HEK293 (cell line): ENCODE results near the gene FAM120A.

Experiments
- MZF1 ChIP-seq: fragments of 450-650 bp; formaldehyde crosslinking; IDR thresholded peaks from 2 replicates; pipeline ENCODE4 v1.5.1; 2017; ENCODE audit warnings: missing biosample characterization, missing genetic modification characterization, borderline replicate concordance
- ZNF114 ChIP-seq: fragments of 450-650 bp; formaldehyde crosslinking; IDR thresholded peaks from 2 replicates; pipeline ENCODE4 v1.5.0; 2017; ENCODE audit warnings: missing biosample characterization, missing genetic modification characterization
- ZNF146 ChIP-seq: fragments of 450-650 bp; formaldehyde crosslinking; IDR thresholded peaks from 2 replicates; pipeline ENCODE4 v1.5.1; 2016; ENCODE audit warnings: missing biosample characterization, missing genetic modification characterization
- ZNF214 ChIP-seq: fragments of 450-650 bp; formaldehyde crosslinking; IDR thresholded peaks from 2 replicates; pipeline ENCODE4 v1.5.1; 2017; ENCODE audit warnings: missing biosample characterization, mild to moderate bottlenecking, missing genetic modification characterization, borderline replicate concordance
- ZNF362 ChIP-seq: fragments of 450-650 bp; formaldehyde crosslinking; IDR thresholded peaks from 2 replicates; pipeline ENCODE4 v1.5.1; 2016; ENCODE audit warnings: missing biosample characterization, missing genetic modification characterization
- ZNF391 ChIP-seq: fragments of 450-650 bp; formaldehyde crosslinking; IDR thresholded peaks from 2 replicates; pipeline ENCODE4 v1.5.1; 2016; ENCODE audit warnings: low read depth, missing biosample characterization, missing genetic modification characterization, borderline replicate concordance
- ZNF510 ChIP-seq: fragments of 450-650 bp; formaldehyde crosslinking; IDR thresholded peaks from 2 replicates; pipeline ENCODE4 v1.5.1; 2018; ENCODE audit warnings: mild to moderate bottlenecking, missing genetic modification characterization, missing biosample characterization; ENCODE audit not compliant: insufficient replicate concordance
- ZNF621 ChIP-seq: fragments of 450-650 bp; formaldehyde crosslinking; IDR thresholded peaks from 2 replicates; pipeline ENCODE4 v1.5.1; 2017; ENCODE audit warnings: missing biosample characterization, missing genetic modification characterization
- ZNF707 ChIP-seq: fragments of 450-650 bp; formaldehyde crosslinking; IDR thresholded peaks from 2 replicates; pipeline ENCODE4 v1.5.1; 2016; ENCODE audit warnings: missing biosample characterization, missing genetic modification characterization
- ZNF777 ChIP-seq: fragments of 450-650 bp; formaldehyde crosslinking; IDR thresholded peaks from 2 replicates; pipeline ENCODE4 v1.5.1; 2017; ENCODE audit warnings: missing biosample characterization, missing genetic modification characterization, borderline replicate concordance

DNA sequence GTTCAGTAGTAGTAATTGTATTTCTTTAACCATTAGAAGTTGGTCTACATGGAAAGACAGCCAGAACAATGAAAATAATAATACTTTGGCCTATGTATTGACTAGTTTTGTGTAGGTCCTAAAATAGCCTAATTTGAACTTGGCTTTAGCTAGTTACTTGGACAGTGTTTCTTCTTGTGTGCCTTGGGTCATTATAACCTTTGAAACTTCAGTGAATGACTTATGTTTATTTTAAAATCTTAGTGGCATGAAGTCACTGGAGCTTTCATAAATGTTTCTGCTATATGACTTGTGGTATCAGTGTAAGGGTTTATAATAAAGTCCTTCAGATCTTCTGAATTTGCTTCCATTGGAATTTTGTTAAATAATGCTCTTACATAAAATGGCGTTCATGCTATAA is 4.5 kb downstream of the FAM120A start:
- TF ChIP-seq ZNF391 (tag by site-specific recombination) (no peak), MZF1 (tag by site-specific recombination) (no peak), ZNF146 (tag by site-specific recombination) (no peak), ZNF777 (no peak), ZNF707 (tag by site-specific recombination) (no peak), ZNF362 (tag by site-specific recombination) (no peak), ZNF621 (tag by site-specific recombination) (no peak), ZNF114 (tag by site-specific recombination) (no peak), ZNF214 (tag by site-specific recombination) (no peak), ZNF510 (tag by site-specific recombination) (no peak)
